ENCODE measurements around the gene FGD4.

The FGD4 gene

DNA sequence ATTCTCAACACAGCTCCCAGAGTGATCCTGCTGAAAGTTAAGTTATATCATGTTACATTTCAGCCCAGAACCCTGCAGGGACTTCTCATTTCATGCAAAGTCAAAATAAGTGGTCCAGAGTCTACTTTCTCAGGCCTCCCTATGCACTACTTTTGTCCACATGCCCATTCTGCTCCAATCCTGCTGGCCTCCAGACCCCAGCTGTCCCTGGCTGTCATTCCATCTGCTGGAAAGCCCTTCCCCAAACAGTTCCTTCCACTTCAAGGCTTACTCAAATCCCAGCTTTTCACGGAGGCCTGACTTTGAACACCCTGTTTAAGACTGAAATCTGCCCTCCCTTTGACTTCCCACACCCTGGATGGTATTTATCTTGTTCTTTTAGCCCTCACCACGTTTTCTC is 169.9 kb downstream of the FGD4 start:
- DNase-seq (ENCODE audit: low read depth, low spot score), result no peak
- no peak overlapping the region for H3K4me3 ChIP-seq (ENCODE audit: low read length)

DNA sequence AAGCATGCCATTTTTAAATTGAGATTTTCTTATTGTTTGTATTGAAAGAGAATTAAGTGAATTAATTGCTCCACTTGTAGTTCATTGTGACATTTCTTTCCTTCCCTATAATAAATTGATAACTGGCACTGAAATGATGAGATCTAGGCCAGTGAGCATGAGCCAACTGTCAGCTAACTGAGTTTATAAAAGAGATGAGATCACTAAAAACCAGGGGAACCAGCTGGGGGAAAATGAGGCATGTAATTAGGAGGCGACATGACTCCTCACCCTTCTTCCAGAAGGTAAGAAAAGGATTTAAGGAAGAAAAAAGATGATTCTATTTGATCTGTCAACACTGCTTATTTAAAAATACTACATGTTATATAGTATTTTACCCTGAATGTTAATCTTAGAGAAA is 175.2 kb downstream of the FGD4 start:
- DNase-seq (ENCODE audit: low read depth, low spot score), result no peak
- no peak overlapping the region for H3K4me3 ChIP-seq (ENCODE audit: low read length)

DNA sequence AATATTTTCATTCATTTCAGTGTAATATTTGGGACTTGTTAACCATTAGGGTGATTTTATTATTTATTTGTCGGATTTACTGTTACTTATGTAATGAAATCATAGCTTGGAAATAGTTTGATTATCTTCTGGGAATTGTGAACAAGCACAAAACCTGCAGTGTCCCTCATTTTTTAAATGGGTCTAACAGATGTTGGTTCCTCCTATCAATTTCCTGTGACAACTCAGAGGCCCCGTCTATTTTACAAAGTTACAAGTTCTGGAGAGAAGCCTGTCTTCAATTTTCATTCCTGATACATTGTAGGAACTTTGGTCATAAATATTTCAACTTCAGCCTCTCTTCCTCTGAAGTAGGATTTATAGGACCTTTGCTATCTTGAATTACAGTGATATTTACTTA is 178.0 kb downstream of the FGD4 start:
- no peak overlapping the region for H3K4me3 ChIP-seq (ENCODE audit: low read length)
- DNase-seq (ENCODE audit: low read depth, low spot score), result no peak

DNA sequence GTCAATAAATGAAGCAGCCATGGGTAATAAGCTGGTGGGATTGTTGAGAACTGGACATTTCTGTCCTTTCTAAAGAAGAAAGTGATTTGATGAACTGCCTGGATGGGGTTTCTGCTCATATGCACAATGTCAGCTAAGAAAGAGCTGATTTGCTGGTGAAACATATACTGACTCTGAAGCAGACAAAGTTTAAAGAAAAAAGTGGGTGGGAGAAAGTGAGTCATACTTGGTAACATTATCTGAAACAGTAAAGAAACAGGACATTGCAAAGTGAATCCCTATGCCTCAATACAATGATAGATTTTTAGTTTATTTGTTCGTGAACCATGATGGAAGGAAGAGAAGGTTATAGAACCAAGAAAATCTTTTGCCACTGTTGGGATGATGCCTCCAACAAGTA is 184.2 kb downstream of the FGD4 start:
- no peak for DNase-seq (ENCODE audit: low read depth, low spot score)
- H3K4me3 ChIP-seq (ENCODE audit: low read length), result no peak overlapping the region

DNA sequence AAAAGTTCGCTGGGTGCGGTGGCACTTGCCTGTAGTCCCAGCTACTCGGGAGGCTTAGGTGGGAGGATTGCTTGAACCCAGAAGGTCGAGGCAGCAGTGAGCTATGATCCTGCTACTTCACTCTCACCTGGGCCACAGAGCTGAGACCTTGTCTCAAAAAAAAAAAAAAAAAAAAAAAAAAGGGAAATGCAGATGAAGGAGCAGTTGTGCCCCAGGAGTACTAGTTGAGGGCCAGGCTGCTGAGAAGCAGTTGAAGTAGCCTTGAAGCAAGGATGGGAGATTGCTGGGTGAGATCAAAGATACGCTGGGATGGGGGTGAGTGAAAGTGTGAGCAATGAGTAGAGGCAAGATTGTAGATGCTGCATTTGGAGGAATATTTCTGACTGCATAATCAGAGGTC is 186.3 kb downstream of the FGD4 start:
- H3K4me3 ChIP-seq (ENCODE audit: low read length), result no peak overlapping the region
- DNase-seq (ENCODE audit: low read depth, low spot score), result no peak

DNA sequence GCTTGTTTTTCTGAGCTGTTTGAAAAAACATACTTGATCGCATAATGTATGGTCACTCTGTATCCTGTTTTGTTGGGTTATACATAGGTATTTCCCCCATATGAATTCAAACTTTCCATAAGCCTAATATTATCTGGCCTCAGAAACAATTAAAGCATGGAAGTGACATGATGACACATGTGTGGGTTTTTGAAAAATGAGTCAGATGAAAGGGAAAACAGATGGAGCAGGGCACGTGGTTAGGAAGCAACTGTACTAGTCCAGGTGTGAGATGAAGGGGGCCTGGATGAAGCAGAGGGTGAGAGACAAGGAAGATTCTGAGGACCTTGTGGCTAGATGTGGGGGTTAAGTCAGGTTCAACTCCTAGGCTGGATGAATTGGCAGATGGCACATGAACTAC is 187.0 kb downstream of the FGD4 start:
- no peak overlapping the region for H3K4me3 ChIP-seq (ENCODE audit: low read length)
- DNase-seq (ENCODE audit: low read depth, low spot score), result peak; percentile 83

DNA sequence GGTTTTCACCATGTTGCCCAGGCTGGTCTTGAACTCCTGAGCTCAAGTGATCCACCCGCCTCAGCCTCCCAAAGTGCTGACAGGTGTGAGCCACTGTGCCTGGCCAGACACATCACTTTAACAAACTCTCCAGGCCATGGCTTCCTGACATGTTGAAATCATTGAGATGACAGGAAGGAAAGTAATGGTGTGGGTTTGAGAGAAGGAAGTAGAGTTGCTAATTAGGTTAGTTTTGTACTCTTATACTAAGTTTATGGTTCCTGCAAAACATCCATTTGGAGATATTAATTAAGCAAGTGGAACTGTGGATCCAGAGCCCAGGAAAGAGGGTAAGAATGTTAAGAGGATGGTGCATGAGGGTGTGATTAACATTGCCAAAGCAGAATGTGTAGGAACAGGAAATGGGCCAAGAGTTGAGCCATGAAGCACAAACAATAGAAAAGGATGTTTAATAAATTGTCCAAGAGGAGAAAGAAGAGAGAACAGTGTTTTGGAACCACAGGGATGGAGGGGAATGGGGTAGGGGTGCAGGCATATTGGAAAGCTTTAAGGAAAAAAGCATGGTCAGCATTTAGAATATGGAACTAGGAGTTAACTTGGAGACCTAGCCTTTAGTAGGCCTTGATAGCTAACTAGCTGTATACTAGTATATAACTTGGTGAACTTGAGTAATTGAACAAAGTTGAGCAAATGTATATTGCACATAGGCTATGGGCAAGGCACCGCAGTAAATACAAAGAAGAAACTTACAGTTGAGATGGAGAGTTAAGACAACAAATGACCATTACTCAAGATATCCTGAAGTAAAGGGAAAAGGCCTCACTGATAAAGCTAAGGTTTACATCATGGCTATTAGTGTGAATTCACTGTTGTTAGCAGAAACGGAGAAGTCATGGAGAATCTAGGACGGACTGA is 188.5 kb downstream of the FGD4 start:
- H3K4me3 ChIP-seq (ENCODE audit: low read length), result no peak overlapping the region
- peak; percentile 34 for DNase-seq (ENCODE audit: low read depth, low spot score)

DNA sequence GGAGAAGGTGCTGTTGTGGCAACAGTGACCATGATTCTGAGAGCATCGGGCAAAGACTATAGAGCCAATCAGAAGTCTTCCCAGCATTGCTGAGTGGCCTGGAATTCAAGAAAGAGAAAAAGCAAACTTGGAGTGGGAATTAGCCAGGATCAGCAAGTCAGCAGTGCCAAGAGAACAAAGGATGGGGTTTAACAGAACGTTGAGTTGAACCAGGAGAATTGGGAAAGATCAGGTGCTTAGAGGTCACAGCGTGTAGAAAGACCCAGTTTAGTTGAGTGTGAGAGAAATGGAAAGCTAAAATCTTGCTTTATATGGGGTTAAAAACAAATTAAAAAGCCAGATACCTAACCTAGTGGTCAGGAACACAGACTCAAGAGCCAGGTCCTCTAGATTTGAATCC is 189.2 kb downstream of the FGD4 start:
- no peak overlapping the region for H3K4me3 ChIP-seq (ENCODE audit: low read length)
- DNase-seq (ENCODE audit: low read depth, low spot score), result no peak

DNA sequence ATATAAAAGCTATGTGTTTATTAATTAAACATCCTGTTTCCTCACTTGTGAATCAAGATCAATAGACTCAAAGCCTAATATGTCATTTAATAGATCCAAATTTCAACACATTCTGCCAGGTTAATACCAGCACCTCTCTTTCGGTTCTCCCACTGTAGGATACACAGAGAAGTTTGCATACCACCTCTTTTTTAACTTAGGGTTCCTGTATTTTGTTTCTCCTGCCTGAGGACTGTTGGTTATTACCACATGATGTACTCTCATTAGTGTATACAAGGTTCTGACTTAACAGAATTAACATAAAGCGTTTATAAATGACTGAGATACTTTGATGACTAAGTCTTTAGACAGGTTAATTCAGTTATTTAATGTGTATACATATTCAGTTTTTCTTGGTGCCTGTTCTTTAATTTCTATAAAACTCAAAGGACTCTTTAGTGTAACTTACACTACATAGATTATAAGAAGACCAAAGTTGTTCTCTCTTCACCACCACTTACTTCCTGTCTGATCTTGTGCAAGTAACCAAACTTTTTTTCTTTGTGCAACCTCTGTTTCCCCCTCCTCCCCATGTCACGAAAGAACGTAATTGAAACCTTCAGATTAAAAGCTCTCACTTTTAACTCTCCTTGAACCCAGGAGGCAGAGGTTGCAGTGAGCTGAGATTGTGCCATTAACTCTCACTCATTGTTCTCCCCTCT is 190.0 kb downstream of the FGD4 start:
- peak; percentile 81 for DNase-seq (ENCODE audit: low read depth, low spot score)
- no peak overlapping the region for H3K4me3 ChIP-seq (ENCODE audit: low read length)

DNA sequence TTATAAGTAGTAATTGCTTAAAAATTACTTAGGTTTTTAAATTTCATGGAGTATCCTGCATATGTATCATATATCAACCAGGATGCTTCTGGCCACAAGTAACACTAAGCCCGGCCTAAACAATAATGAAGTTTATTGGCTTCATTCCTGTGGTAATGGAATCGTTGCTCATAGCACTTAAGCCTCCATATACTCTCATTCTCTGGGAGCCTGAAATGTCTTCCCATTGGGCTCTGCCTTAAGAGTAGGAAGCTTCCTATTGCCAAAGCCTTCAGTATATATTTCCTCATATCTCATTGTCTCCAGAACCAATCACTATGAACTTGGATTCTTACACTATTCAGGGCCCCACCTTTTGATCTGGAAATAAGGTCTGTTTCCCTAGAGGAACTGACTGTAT is 195.9 kb downstream of the FGD4 start:
- no peak overlapping the region for H3K4me3 ChIP-seq (ENCODE audit: low read length)
- DNase-seq (ENCODE audit: low read depth, low spot score), result no peak

DNA sequence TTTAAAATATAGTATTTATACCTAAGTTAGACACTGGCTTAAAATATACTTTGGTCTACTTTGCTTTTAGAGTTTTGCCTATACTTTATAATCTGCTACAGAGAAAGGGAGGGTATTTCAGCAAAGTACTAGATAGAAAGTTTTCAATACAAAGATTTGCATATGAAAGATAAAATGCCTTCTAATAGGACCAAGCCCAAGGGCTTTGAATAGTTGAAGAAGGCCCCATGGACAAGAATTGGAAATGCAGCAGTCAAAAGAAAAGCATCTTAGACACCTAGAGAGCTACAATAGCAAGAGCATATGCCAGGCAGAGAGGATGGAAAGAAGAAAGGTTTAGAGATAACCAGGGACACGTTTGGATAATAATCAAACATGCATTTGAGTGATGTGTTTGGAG is 196.7 kb downstream of the FGD4 start:
- H3K4me3 ChIP-seq (ENCODE audit: low read length), result no peak overlapping the region

DNA sequence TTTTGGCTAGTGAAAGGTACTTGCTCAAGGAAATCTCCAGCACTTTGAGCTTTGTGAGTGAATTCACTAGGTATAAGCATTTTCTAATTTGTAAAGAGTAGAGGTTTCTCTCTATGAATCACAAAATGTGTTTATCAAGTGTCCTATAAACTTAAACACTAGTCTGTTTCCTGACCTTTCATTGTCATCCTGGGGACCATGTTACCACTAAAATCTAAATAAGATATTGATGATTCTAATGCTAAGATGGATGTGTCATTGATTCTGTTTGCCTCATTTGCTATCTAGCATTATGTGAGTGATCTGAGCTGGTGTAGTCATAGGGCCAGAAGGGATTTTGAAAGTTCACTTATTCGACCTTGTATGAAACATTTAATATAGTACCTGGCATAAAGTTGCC is 199.3 kb downstream of the FGD4 start:
- DNase-seq (ENCODE audit: low read depth, low spot score), result no peak
- H3K4me3 ChIP-seq (ENCODE audit: low read length), result no peak overlapping the region

More for the DNA sequence above, 196.7 kb downstream of the FGD4 start:
- DNase-seq (ENCODE audit: low read depth, low spot score), result no peak

DNA sequence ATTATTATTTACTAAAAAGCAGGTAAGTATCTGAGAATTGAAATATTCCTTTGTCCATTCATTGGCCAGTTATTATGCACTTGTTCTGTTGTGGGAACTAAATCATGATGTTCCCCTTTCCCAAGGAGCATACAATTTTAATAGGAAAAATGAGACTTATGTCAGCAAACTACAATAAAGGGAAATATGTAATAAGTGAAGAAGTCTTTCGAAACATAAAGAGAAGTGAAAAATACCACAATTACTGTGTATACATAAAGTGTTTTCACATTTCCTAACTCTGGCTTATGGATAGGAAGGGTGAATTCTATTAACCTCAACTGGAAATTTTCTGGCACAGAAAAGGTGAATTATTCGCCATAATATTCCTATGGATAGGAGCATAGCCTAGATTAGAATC is 201.3 kb downstream of the FGD4 start:
- H3K4me3 ChIP-seq (ENCODE audit: low read length), result no peak overlapping the region
- no peak for DNase-seq (ENCODE audit: low read depth, low spot score)

DNA sequence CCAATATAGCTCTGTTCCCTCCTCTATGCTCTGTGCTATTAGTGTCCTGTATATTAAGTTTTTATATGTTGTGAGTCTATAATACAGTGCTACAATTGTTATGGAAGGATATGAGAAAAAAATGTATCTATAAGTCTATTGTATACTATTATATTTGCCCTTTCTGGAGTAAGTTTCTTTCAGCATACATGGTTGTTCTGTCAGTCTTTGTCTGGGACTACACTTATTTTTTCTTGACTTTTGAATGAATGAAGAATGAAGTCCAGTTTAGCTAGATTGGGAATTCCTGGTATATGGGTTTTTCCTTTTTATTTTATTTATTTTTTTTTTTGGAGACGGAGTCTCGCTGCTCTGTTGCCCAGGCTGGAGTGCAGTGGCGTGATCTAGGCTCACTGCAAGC is 203.7 kb downstream of the FGD4 start:
- DNase-seq (ENCODE audit: low read depth, low spot score), result no peak
- H3K4me3 ChIP-seq (ENCODE audit: low read length), result no peak overlapping the region

DNA sequence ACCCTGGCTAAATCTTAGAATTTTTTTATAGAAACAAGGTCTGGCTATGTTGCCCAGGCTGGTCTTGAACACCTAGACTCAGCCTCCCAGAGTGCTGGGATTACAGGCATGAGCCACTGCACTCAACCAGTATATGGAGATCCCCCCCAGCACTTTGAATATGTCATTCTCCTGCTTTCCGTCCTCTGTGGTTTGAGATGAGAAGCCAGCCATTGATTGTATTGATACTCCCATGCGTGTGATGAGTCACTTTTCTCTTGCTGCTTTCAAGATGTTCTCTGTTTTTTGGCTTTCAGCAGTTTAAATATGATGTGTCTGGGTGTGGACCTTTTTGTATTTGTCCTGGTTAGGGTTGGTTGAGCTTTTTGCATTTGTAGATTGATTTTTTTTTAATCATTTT is 204.5 kb downstream of the FGD4 start:
- DNase-seq (ENCODE audit: low read depth, low spot score), result no peak
- no peak overlapping the region for H3K4me3 ChIP-seq (ENCODE audit: low read length)

DNA sequence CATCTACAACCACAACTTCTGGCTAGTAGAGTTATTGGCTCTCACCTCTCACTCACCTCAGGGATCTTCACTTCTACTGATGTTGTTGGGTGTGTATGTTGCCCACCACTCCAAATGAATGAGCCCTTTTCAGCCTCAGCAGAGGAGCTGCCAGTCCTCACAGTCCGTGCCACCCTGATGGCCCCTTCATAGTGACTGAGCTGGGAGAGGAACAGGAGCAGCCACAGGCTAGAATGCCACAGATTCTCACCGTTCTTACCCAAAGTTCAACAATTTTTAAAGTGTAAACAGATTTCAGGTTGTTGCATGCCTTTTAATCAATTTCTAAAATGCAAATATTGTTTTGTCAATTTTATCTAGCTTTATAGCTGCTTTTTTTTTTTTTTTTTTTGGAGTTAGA is 205.2 kb downstream of the FGD4 start:
- DNase-seq (ENCODE audit: low read depth, low spot score), result no peak
- H3K4me3 ChIP-seq (ENCODE audit: low read length), result no peak overlapping the region

DNA sequence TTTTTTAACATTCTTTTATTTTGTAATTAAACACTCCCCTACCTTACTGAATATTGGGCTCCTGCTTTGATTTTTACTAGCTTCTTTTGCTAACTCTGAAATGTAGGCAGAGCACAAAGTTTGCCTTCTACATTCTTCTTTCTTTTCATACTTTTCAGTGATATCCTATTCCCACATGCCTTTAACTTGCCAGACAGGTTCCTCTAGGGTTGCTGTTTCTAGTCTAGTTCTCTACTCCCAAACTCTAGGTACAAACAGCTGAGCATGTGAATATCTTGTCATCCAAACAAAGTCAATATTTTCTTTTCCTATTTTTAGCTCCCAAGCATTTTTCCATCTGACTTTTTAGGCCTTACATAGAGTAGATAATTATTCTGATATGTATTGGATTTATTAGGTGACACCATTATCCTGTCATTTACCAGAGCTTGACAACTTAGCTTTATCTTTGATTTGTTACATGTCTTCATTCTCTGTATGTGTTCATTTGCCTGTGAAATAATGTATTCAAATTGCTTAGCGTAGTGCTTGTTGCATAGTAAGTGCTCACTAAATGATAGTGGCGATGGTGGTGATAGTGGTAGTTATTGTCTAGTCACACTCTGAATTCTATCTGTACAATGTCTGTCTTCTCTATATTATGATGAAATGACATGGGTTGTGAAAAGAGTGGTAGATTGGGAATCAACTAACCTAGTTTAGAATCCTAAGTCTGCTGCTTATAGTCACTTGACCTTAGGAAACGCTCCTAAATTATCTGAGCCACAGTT is 206.2 kb downstream of the FGD4 start:
- DNase-seq (ENCODE audit: low read depth, low spot score), result no peak
- H3K4me3 ChIP-seq (ENCODE audit: low read length), result no peak overlapping the region

DNA sequence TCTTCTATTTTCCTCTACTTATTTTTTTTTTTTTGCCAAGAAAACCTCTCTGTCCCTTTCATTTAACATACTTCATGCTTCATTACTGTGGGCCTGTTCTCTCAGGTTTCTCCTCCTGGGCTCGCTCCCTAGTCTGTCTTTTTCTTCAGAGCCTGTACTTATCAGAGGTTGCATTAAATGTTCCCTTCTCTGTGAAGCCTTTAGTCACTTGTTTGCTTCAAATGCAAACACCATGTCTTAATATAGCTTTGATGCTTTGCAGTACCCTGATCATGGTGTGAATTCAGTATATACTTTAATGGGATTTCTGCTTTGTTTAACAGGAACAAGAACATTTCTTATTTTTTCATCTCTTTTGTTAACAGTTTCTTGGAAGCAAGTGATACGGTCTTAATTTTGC is 207.1 kb downstream of the FGD4 start:
- no peak overlapping the region for H3K4me3 ChIP-seq (ENCODE audit: low read length)
- DNase-seq (ENCODE audit: low read depth, low spot score), result no peak

DNA sequence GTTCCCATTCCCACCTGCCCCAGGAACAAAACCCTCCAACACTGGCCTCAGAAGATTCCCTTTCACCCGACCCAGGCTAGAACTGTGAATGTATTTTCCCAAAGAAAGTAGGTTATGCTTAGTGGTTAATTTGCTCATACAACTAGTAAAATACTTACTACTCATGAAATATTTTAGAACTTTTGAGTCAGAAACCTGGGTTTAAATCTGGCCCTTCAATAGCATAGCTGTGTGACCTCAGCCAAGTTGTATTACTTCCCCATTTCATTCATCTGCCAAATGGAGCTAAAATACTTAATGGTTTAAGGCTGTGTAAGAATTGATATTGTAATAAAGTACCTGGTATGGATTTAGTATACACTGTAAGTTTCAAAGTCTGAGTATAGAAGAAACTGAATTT is 210.6 kb downstream of the FGD4 start:
- no peak for DNase-seq (ENCODE audit: low read depth, low spot score)
- no peak overlapping the region for H3K4me3 ChIP-seq (ENCODE audit: low read length)

DNA sequence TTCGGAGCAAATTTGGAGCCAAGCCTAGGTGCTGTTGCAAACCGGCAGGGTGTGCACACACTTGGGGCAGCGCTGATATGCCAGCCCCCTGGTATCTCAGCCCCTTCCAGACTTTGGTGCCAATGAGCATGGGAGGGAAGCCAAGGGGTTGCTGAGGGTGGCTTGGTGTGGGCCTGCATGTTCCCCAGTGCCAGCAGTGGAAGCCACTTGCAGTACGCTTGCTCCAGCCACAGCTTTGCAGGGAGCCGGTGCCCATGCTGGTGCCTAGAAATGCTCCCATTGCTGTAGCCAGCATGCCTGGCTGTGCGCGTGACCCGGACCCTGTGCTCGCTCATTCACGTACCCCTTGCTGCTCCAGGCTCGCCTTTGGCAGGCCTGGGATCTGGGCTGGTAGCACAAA is 212.6 kb downstream of the FGD4 start:
- no peak overlapping the region for H3K4me3 ChIP-seq (ENCODE audit: low read length)
- DNase-seq (ENCODE audit: low read depth, low spot score), result no peak

All from Jurkat, Clone E6-1 (cell line).